Keratinocyte (primary cell): Measurements from ENCODE around the gene AK2. TPM values are rescaled to one million over a fixed set of nuclear protein-coding genes. Genes with fewer than 3 reads are reported as not detected.

Experiments
- DNase-seq: peaks from one replicate; pipeline ENCODE4 v3.0.0-alpha.2; 2011; ENCODE audit warnings: low read depth, missing footprints, low spot score
- FAIRE-seq: peaks from 2 replicates; lab custom pipeline; 2011; peaks lifted over from hg19 to GRCh38; lab: Jason Lieb, UNC
- H2AFZ ChIP-seq: 2 replicates; pipeline ENCODE4 v1.6.0; 2012; ENCODE audit warnings: low read length, control low read depth, inconsistent platforms; ENCODE audit not compliant: control insufficient read depth
- H3K27ac ChIP-seq: 2 replicates; pipeline ENCODE4 v1.5.1; 2011; ENCODE audit warnings: low read length; ENCODE audit not compliant: control insufficient read depth, insufficient read depth
- H3K27me3 ChIP-seq: 3 replicates; pipeline ENCODE4 v1.6.0; 2011; ENCODE audit warnings: low read length; ENCODE audit not compliant: control insufficient read depth, insufficient read depth; ENCODE audit errors: extremely low read depth
- H3K36me3 ChIP-seq, 2 experiments: 2 replicates in 1 of 2; 3 replicates in 1 of 2; pipeline ENCODE4 v1.5.1; 2011; ENCODE audit warnings: low read length in 2 of 2, mild to moderate bottlenecking in 1 of 2; ENCODE audit not compliant: control insufficient read depth in 2 of 2, insufficient read depth in 2 of 2; ENCODE audit errors: extremely low read depth in 1 of 2
- H3K4me1 ChIP-seq: 3 replicates; pipeline ENCODE4 v1.5.1; 2011; ENCODE audit warnings: low read length; ENCODE audit not compliant: control insufficient read depth, insufficient read depth; ENCODE audit errors: extremely low read depth
- H3K4me2 ChIP-seq: 3 replicates; pipeline ENCODE4 v1.6.0; 2011; ENCODE audit warnings: low read depth, low read length; ENCODE audit not compliant: control insufficient read depth, insufficient read depth; ENCODE audit errors: extremely low read depth
- H3K4me3 ChIP-seq, 3 experiments: fragments of 200-600 bp in 1 of 3; sonication (generic) in 1 of 3; 2 replicates in 2 of 3; 3 replicates in 1 of 3; pipeline ENCODE4 v1.5.1; 2011 to 2016; ENCODE audit warnings: low read length in 3 of 3, mild to moderate bottlenecking in 3 of 3, control low read depth in 2 of 3, inconsistent platforms in 1 of 3, low read depth in 1 of 3, mixed read lengths in 1 of 3, mixed run types in 1 of 3, moderate library complexity in 1 of 3; ENCODE audit not compliant: control insufficient read depth in 2 of 3, insufficient read depth in 2 of 3; ENCODE audit errors: extremely low read depth in 1 of 3
- H3K79me2 ChIP-seq: 2 replicates; pipeline ENCODE4 v1.6.0; 2012; ENCODE audit warnings: low read length; ENCODE audit not compliant: control insufficient read depth, insufficient read depth
- H3K9ac ChIP-seq: 3 replicates; pipeline ENCODE4 v1.6.0; 2011; ENCODE audit warnings: low read length; ENCODE audit not compliant: control insufficient read depth, insufficient read depth; ENCODE audit errors: extremely low read depth
- H3K9me1 ChIP-seq: 3 replicates; pipeline ENCODE4 v1.6.0; 2011; ENCODE audit warnings: low read length; ENCODE audit not compliant: control insufficient read depth, insufficient read depth; ENCODE audit errors: extremely low read depth
- H3K9me3 ChIP-seq: 2 replicates; pipeline ENCODE4 v1.5.1; 2012; ENCODE audit warnings: low read depth, low read length; ENCODE audit not compliant: control insufficient read depth
- H4K20me1 ChIP-seq: 3 replicates; pipeline ENCODE4 v1.6.0; 2011; ENCODE audit warnings: low read length; ENCODE audit not compliant: control insufficient read depth, insufficient read depth; ENCODE audit errors: extremely low read depth
- EZH2 ChIP-seq: IDR thresholded peaks from one replicate; pipeline ENCODE4 v1.6.1; 2012; ENCODE audit warnings: inconsistent platforms, mild to moderate bottlenecking, low read length, moderate library complexity
- dilution Hi-C: fragments of 300-500 bp; cut with MboI; formaldehyde crosslinking; loops from one replicate; pipeline ENCODE4 v1.7.0; 2020; ENCODE audit warnings: low sequenced_read_pairs; ENCODE audit not compliant: extremely low pct_ligation_motif_present
- polyA plus RNA-seq, 5 experiments: library from polyadenylated mRNA; depleted of rRNA in 3 of 5; stranded (reverse) in 3 of 5; stranded (forward) in 1 of 5; unstranded in 1 of 5; fragments of >200 nt; gene quantifications; 1 replicate in 1 of 5; 2 replicates in 3 of 5; 3 replicates in 1 of 5; pipeline versions ENCODE4 v1.2.1 to v1.2.3, GENCODE V29; 2011 to 2012; ENCODE audit warnings: missing spikeins in 2 of 5, low read depth in 1 of 5, low replicate concordance in 1 of 5
- TF ChIP-seq, protein P1 (sequence below), 3 experiments: IDR thresholded peaks in 1 of 3; conservative IDR thresholded peaks in 1 of 3; optimal IDR thresholded peaks in 1 of 3; 2 replicates in 2 of 3; 3 replicates in 1 of 3; pipeline versions ENCODE3 to v1.5.1; 2011; ENCODE audit warnings: low read length in 3 of 3, mild to moderate bottlenecking in 3 of 3, moderate library complexity in 2 of 3, control low read depth in 1 of 3, inconsistent platforms in 1 of 3; ENCODE audit not compliant: insufficient read depth in 2 of 3; ENCODE audit errors: extremely low read depth in 1 of 3

Gene AK2
- polyA plus RNA-seq, 1 donor (not counting 4 experiments of a cell fraction or from before 2014, with no cell fraction given): 258 TPM

DNA sequence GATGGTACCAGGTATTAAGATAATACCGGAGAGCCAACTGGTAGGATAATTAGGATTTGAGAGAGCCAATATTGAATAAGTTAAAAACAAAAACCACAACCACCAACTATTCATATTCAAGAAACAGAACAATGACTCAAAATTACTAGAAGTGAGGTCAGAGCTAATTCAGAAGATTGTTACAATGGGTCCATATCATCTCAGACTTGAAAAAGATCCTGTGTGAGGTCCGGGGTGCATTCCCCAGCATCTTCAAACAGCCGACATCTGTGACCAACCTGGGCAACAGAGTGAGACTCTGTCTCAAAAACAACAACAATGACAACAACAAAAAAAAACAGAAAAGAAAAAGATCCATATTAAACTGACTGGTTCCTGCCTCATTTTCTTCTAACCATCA, 18.6 kb downstream of the AK2 start:
- Histone ChIP-seq H3K9me3 (no peaks in the 10 kb centered on the region), H4K20me1 (no peaks in the 10 kb centered on the region), H3K27me3 (no peaks in the 10 kb centered on the region), H3K4me2 (no peak overlapping the region), H3K36me3 (peaks cover 41 to 57% of the 10 kb centered on the region in 2 experiments), H3K4me1 (no peaks in the 10 kb centered on the region), H2AFZ (no peak overlapping the region), H3K27ac (no peak overlapping the region), H3K79me2 (peaks cover 5% of the 10 kb centered on the region), H3K9me1 (no peaks in the 10 kb centered on the region), H3K4me3 (no peak overlapping the region), H3K9ac (no peak overlapping the region)
- FAIRE-seq (no peak), DNase-seq (no peak)
- no peak for TF ChIP-seq EZH2
- TF ChIP-seq, protein P1, sequence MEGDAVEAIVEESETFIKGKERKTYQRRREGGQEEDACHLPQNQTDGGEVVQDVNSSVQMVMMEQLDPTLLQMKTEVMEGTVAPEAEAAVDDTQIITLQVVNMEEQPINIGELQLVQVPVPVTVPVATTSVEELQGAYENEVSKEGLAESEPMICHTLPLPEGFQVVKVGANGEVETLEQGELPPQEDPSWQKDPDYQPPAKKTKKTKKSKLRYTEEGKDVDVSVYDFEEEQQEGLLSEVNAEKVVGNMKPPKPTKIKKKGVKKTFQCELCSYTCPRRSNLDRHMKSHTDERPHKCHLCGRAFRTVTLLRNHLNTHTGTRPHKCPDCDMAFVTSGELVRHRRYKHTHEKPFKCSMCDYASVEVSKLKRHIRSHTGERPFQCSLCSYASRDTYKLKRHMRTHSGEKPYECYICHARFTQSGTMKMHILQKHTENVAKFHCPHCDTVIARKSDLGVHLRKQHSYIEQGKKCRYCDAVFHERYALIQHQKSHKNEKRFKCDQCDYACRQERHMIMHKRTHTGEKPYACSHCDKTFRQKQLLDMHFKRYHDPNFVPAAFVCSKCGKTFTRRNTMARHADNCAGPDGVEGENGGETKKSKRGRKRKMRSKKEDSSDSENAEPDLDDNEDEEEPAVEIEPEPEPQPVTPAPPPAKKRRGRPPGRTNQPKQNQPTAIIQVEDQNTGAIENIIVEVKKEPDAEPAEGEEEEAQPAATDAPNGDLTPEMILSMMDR (optimal IDR thresholded peaks at IDR 0.05 in 1 of 3, IDR thresholded peaks at IDR 0.05 in 1 of 3, conservative IDR thresholded peaks at IDR 0.05 in 1 of 3; ENCODE audit: extremely low read depth in 1 of 3, insufficient read depth in 2 of 3, low read length in 3 of 3): no peak
- dilution Hi-C loops: no loop called here

DNA sequence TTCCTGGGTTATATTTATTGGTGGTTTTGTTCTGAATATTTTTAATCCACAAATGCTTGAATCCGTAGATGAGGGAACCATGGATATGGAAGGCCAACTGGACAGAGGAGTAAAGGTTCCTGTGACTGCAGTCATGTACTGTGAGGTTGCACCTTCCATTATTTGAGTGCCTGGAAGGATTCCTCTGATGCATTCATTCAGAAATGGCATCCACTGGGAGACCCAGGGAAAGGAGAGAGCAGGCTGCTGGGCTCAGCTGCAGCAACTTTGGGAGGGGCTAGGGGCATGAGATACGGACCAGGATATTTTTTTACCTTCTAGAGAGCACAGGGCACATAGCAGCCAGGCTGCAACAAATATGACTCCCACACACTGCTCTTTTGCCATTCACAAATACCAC, 19.5 kb downstream of the AK2 start:
- peaks cover 3% of the 10 kb centered on the region for H3K79me2 ChIP-seq
- H3K4me1 ChIP-seq: no peaks in the 10 kb centered on the region
- peaks cover 41 to 57% of the 10 kb centered on the region in 2 experiments for H3K36me3 ChIP-seq
- no peak overlapping the region for H3K4me2 ChIP-seq
- H3K9ac ChIP-seq: no peak overlapping the region
- FAIRE-seq: no peak
- no peaks in the 10 kb centered on the region for H3K9me1 ChIP-seq
- H4K20me1 ChIP-seq: no peaks in the 10 kb centered on the region
- no peak for TF ChIP-seq EZH2
- TF ChIP-seq, protein P1 (optimal IDR thresholded peaks at IDR 0.05 in 1 of 3, IDR thresholded peaks at IDR 0.05 in 1 of 3, conservative IDR thresholded peaks at IDR 0.05 in 1 of 3; ENCODE audit: extremely low read depth in 1 of 3, insufficient read depth in 2 of 3, low read length in 3 of 3): no peak
- dilution Hi-C loops: no loop called here
- H3K27me3 ChIP-seq: no peaks in the 10 kb centered on the region
- no peaks in the 10 kb centered on the region for H3K9me3 ChIP-seq
- no peak for DNase-seq
- no peak overlapping the region for H3K27ac ChIP-seq
- no peak overlapping the region for H3K4me3 ChIP-seq
- H2AFZ ChIP-seq: no peak overlapping the region
